DOHH2 (cell line): ENCODE data around the gene SLC16A5.

Experiments
- H3F3A ChIP-seq: fragments of 200-600 bp; sonication (generic), shearing (Covaris generic); 2 replicates; pipeline ENCODE4 v1.6.0; 2016; ENCODE audit warnings: antibody characterized with exemption, mild to moderate bottlenecking; ENCODE audit not compliant: control insufficient read depth, insufficient read depth
- H3K27ac ChIP-seq: fragments of 200-600 bp; sonication (generic); 2 replicates; pipeline ENCODE4 v1.5.1; 2014; ENCODE audit warnings: low read depth, mild to moderate bottlenecking, low read length, moderate library complexity
- H3K27me3 ChIP-seq: fragments of 200-600 bp; sonication (generic); 2 replicates; pipeline ENCODE4 v1.6.1; 2014; ENCODE audit warnings: mild to moderate bottlenecking, low read length, mixed read lengths; ENCODE audit not compliant: control insufficient read depth
- H3K36me3 ChIP-seq: fragments of 200-600 bp; sonication (generic); 2 replicates; pipeline ENCODE4 v1.6.1; 2014; ENCODE audit warnings: mild to moderate bottlenecking, low read length, moderate library complexity, mixed read lengths; ENCODE audit not compliant: control insufficient read depth
- H3K4me1 ChIP-seq: fragments of 200-600 bp; sonication (generic); 2 replicates; pipeline ENCODE4 v1.6.1; 2014; ENCODE audit warnings: mild to moderate bottlenecking, low read length, mixed read lengths; ENCODE audit not compliant: control insufficient read depth
- H3K4me2 ChIP-seq: fragments of 200-600 bp; sonication (generic); 2 replicates; pipeline ENCODE4 v1.6.0; 2014; ENCODE audit warnings: mild to moderate bottlenecking, low read length, moderate library complexity
- H3K4me3 ChIP-seq: fragments of 200-600 bp; sonication (generic); 2 replicates; pipeline ENCODE4 v1.5.1; 2014; ENCODE audit warnings: mild to moderate bottlenecking, low read length, mixed read lengths
- H3K79me2 ChIP-seq: fragments of 200-600 bp; sonication (generic); 2 replicates; pipeline ENCODE4 v1.6.1; 2014; ENCODE audit warnings: mild to moderate bottlenecking, low read length, mixed read lengths; ENCODE audit not compliant: control insufficient read depth
- H3K9me2 ChIP-seq: fragments of 200-600 bp; sonication (generic); replicated peaks from 2 replicates; pipeline ENCODE4 v1.6.1; 2014; ENCODE audit warnings: mild to moderate bottlenecking, low read length, mixed read lengths; ENCODE audit not compliant: control insufficient read depth
- H3K9me3 ChIP-seq: fragments of 200-600 bp; sonication (generic); 2 replicates; pipeline ENCODE4 v1.6.1; 2014; ENCODE audit warnings: antibody characterized with exemption, low read length, mixed read lengths; ENCODE audit not compliant: control insufficient read depth, insufficient read depth
- H4K20me1 ChIP-seq: fragments of 200-600 bp; sonication (generic); 2 replicates; pipeline ENCODE4 v1.6.0; 2014; ENCODE audit warnings: low read depth, mild to moderate bottlenecking, antibody characterized with exemption, low read length, moderate library complexity; ENCODE audit not compliant: control insufficient read depth, insufficient read depth
- EZH2phosphoT487 ChIP-seq: fragments of 200-600 bp; sonication (generic); IDR thresholded peaks from 2 replicates; pipeline ENCODE4 v1.6.1; 2017; ENCODE audit warnings: borderline replicate concordance, mild to moderate bottlenecking, antibody characterized with exemption, low read length, moderate library complexity, mixed read lengths
- TF ChIP-seq, protein P1 (sequence below): fragments of 200-600 bp; sonication (generic); IDR thresholded peaks from one replicate; pipeline ENCODE4 v1.5.1; 2014; ENCODE audit warnings: antibody characterized with exemption, mild to moderate bottlenecking, low read depth, low read length; ENCODE audit not compliant: poor library complexity, severe bottlenecking

The SLC16A5 gene

GRCh38 chr17:75077072-75077495 is 10.7 kb upstream of the SLC16A5 start:
- Histone ChIP-seq H3K79me2 (no peaks in the 10 kb centered on the region), H3K36me3 (no peaks in the 10 kb centered on the region), H3K27ac (no peak overlapping the region), H4K20me1 (no peaks in the 10 kb centered on the region), H3K27me3 (peaks cover 36% of the 10 kb centered on the region), H3F3A (no peaks in the 10 kb centered on the region), H3K4me3 (peak overlapping the region; percentile 57), H3K9me3 (no peaks in the 10 kb centered on the region), H3K9me2 (no peaks in the 10 kb centered on the region), H3K4me2 (peak overlapping the region; percentile 71), H3K4me1 (peaks cover 10% of the 10 kb centered on the region)
- TF ChIP-seq, protein P1, sequence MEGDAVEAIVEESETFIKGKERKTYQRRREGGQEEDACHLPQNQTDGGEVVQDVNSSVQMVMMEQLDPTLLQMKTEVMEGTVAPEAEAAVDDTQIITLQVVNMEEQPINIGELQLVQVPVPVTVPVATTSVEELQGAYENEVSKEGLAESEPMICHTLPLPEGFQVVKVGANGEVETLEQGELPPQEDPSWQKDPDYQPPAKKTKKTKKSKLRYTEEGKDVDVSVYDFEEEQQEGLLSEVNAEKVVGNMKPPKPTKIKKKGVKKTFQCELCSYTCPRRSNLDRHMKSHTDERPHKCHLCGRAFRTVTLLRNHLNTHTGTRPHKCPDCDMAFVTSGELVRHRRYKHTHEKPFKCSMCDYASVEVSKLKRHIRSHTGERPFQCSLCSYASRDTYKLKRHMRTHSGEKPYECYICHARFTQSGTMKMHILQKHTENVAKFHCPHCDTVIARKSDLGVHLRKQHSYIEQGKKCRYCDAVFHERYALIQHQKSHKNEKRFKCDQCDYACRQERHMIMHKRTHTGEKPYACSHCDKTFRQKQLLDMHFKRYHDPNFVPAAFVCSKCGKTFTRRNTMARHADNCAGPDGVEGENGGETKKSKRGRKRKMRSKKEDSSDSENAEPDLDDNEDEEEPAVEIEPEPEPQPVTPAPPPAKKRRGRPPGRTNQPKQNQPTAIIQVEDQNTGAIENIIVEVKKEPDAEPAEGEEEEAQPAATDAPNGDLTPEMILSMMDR = no peak
- TF ChIP-seq EZH2phosphoT487 = no peak; the same call in 1 of the 2 replicates

DNA sequence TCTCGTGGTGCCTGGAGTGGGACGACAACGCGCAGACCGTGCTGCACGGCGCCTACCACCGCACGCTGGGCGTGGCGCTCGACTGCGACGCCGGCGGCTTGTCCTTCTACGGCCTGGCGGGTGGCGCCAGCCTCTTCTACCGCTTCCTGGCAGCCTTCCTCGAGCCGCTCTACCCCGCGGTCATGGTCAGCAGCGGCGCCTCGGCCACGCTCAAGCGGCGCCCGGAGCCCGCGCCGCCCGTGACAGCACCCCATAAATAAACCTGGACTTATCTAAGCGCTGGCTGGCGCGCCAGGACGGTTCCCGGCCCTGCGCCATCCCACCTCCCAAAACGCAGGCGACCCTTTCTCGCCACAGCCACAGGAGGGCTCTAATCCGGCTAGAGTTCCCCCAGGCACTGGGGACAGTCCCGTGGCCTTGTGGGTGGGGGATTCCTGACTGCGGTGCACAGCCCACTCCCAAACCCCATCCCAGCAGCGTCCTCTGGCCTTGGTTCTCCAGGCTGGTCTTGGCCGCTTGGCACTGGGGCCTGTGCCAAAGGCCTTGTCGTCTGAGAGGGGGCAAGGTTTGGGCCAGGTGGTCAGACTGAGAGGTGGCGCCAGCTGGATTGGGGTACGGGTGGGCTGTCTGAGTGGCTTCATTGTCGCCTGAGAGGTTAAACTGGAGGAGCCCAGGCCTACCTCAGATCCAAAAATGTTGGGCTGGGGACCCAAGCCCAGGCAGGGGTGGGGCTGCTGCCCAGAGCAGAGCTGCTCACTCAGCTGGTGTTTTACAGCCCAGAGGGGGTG is 10.1 kb upstream of the SLC16A5 start:
- Histone ChIP-seq H3K27ac (no peak overlapping the region), H3K9me2 (no peaks in the 10 kb centered on the region), H3K4me1 (peaks cover 10% of the 10 kb centered on the region), H3F3A (no peaks in the 10 kb centered on the region), H3K79me2 (no peaks in the 10 kb centered on the region), H3K4me3 (peak overlapping the region; percentile 57), H3K9me3 (no peaks in the 10 kb centered on the region), H4K20me1 (no peaks in the 10 kb centered on the region), H3K36me3 (no peaks in the 10 kb centered on the region), H3K4me2 (peak overlapping the region; percentile 71), H3K27me3 (peaks cover 42% of the 10 kb centered on the region)
- TF ChIP-seq EZH2phosphoT487 = peak; percentile 80
- TF ChIP-seq, protein P1 = peak; percentile 33

DNA sequence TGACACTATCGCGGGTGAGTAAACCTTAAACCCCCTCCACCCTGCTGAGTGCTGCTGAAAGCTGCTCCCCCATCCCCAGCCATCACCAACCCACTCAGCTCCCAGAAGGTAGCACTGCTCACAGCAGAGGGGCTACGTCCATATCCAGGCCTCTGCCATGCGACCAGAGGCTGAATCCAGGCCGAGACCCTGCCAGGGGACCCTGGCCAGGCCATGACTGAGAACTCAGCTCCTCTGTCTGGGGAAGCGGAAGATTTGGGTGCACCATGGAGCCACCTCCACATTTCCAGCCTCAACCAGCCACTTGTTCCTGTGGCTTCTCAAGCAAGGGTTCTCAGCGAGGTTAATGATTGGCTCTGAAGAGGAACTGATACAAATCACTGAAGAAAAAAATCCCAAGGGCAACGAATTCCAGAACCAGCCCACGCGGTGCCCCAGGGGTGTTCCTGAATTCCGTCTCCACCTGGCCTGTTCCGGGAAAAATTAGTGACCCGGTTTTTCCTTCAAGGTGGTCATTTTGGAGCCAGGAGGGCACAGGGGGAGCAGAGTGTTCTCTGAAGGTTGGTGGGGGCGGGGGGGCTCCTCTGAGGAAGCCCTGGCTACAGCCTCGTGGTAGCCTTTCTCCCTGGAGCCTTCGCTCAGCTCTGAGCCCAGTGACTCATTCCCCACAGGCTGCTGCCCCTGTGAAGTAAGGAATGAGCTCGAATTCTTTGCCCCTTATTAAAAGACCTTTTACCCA is 9.3 kb upstream of the SLC16A5 start:
- peaks cover 10% of the 10 kb centered on the region for H3K4me1 ChIP-seq
- H3K9me3 ChIP-seq = no peaks in the 10 kb centered on the region
- H3K4me3 ChIP-seq = no peak overlapping the region
- no peak overlapping the region for H3K27ac ChIP-seq
- no peak overlapping the region for H3K4me2 ChIP-seq
- TF ChIP-seq EZH2phosphoT487 = no peak
- TF ChIP-seq, protein P1 = no peak
- H3K9me2 ChIP-seq = no peaks in the 10 kb centered on the region
- no peaks in the 10 kb centered on the region for H3K36me3 ChIP-seq
- peaks cover 43% of the 10 kb centered on the region for H3K27me3 ChIP-seq
- H3F3A ChIP-seq = no peaks in the 10 kb centered on the region
- H3K79me2 ChIP-seq = no peaks in the 10 kb centered on the region
- no peaks in the 10 kb centered on the region for H4K20me1 ChIP-seq
